NB4 (cell line): Measurements from ENCODE around the gene ARFGAP1.

ENCODE experiments used
- POLR2A ChIP-seq: IDR thresholded peaks from 2 replicates; pipeline ENCODE4 v1.6.1; 2011; ENCODE audit warnings: mild to moderate bottlenecking; ENCODE audit not compliant: insufficient read length; ENCODE audit errors: extremely low read depth
- TF ChIP-seq, protein P1 (sequence below): IDR thresholded peaks from one replicate; pipeline ENCODE4 v1.5.1; 2012; ENCODE audit warnings: low read depth, low read length

GRCh38 chr20:63297796-63298572, 25.4 kb downstream of the ARFGAP1 start:
- TF ChIP-seq, protein P1, sequence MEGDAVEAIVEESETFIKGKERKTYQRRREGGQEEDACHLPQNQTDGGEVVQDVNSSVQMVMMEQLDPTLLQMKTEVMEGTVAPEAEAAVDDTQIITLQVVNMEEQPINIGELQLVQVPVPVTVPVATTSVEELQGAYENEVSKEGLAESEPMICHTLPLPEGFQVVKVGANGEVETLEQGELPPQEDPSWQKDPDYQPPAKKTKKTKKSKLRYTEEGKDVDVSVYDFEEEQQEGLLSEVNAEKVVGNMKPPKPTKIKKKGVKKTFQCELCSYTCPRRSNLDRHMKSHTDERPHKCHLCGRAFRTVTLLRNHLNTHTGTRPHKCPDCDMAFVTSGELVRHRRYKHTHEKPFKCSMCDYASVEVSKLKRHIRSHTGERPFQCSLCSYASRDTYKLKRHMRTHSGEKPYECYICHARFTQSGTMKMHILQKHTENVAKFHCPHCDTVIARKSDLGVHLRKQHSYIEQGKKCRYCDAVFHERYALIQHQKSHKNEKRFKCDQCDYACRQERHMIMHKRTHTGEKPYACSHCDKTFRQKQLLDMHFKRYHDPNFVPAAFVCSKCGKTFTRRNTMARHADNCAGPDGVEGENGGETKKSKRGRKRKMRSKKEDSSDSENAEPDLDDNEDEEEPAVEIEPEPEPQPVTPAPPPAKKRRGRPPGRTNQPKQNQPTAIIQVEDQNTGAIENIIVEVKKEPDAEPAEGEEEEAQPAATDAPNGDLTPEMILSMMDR = no peak
- no peak for TF ChIP-seq POLR2A
